Esophagus (tissue), 2 donors: ENCODE results near the gene SMG5. TPM values are rescaled to one million over a fixed set of nuclear protein-coding genes. Genes with fewer than 3 reads are reported as not detected.

Experiments used
- H3K27ac ChIP-seq, 2 donors: one replicate each; pipeline ENCODE4 v1.5.1; 2013; ENCODE audit warnings: low read depth in 2 of 2, mild to moderate bottlenecking in 2 of 2, inconsistent platforms in 1 of 2, low read length in 1 of 2, moderate library complexity in 1 of 2
- H3K27me3 ChIP-seq, 2 donors: one replicate each; pipeline ENCODE4 v1.6.1; 2013; ENCODE audit warnings: low read length in 2 of 2, control low read depth in 1 of 2, mild to moderate bottlenecking in 1 of 2; ENCODE audit not compliant: insufficient read depth in 2 of 2, control insufficient read depth in 1 of 2
- H3K36me3 ChIP-seq, 2 donors: one replicate each; pipeline ENCODE4 v1.6.1; 2013; ENCODE audit warnings: low read length in 1 of 2; ENCODE audit not compliant: control insufficient read depth in 2 of 2, insufficient read depth in 2 of 2
- H3K4me1 ChIP-seq, 2 donors: one replicate each; pipeline ENCODE4 v1.6.1; 2013; ENCODE audit warnings: low read length in 1 of 2; ENCODE audit not compliant: control insufficient read depth in 2 of 2, insufficient read depth in 2 of 2
- H3K4me3 ChIP-seq, 2 donors: one replicate each; pipeline ENCODE4 v1.5.1; 2013; ENCODE audit warnings: low read length in 2 of 2, mild to moderate bottlenecking in 2 of 2, low read depth in 1 of 2, moderate library complexity in 1 of 2
- H3K9me3 ChIP-seq, 2 donors: one replicate each; pipeline ENCODE4 v1.6.1; 2013; ENCODE audit warnings: mild to moderate bottlenecking in 2 of 2, low read depth in 1 of 2, low read length in 1 of 2, moderate library complexity in 1 of 2; ENCODE audit not compliant: control insufficient read depth in 2 of 2, insufficient read depth in 1 of 2
- WGBS, 2 donors: extraction: QIAGEN DNeasy Blood & Tissue Kit; methylation state at CpG; one replicate each; pipeline ENCODE4 v1.1.7; 2013; 5-methylcytosine and 5-hydroxymethylcytosine counted together
- polyA plus RNA-seq, 2 donors: library from polyadenylated mRNA; stranded (reverse); fragments of 200-250 nt; gene quantifications; one replicate each; pipeline ENCODE4 v1.2.3, GENCODE V29; 2013
- donor health status: healthy with polysubstance abuse.
- donor health status: Bipolar disorder and iron deficiency.

Gene SMG5
- polyA plus RNA-seq, 2 donors, result 34.5 to 38.6 TPM

GRCh38 chr1:156263288-156263655 is 19.4 kb downstream of the SMG5 start:
- peak overlapping the region; percentile 62 to 90 for H3K27ac ChIP-seq
- H3K4me1 ChIP-seq, result peaks cover 0 to 7% of the 10 kb centered on the region in 2 donors
- WGBS, 2 donors, result 76 to 84% methylated on average over 9 of the region's 9 CpGs
- H3K27me3 ChIP-seq, result no peaks in the 10 kb centered on the region
- no peak overlapping the region for H3K4me3 ChIP-seq
- no peaks in the 10 kb centered on the region for H3K9me3 ChIP-seq
- H3K36me3 ChIP-seq, result peaks cover 52 to 70% of the 10 kb centered on the region in 2 donors

GRCh38 chr1:156262461-156263287 is 20.0 kb downstream of the SMG5 start:
- Histone ChIP-seq H3K27me3 (no peaks in the 10 kb centered on the region), H3K9me3 (no peaks in the 10 kb centered on the region), H3K36me3 (peaks cover 57 to 71% of the 10 kb centered on the region in 2 donors), H3K4me3 (no peak overlapping the region), H3K27ac (peak overlapping the region; percentile 62 to 90), H3K4me1 (peaks cover 0 to 7% of the 10 kb centered on the region in 2 donors)
- WGBS, 2 donors, result 53 to 66% methylated on average over 8 to 9 of the region's 9 CpGs

GRCh38 chr1:156260896-156261295 is 21.7 kb downstream of the SMG5 start:
- no peak overlapping the region for H3K4me3 ChIP-seq
- peaks cover 0 to 7% of the 10 kb centered on the region in 2 donors for H3K4me1 ChIP-seq
- H3K36me3 ChIP-seq, result peaks cover 52 to 65% of the 10 kb centered on the region in 2 donors
- no peak overlapping the region for H3K27ac ChIP-seq
- H3K9me3 ChIP-seq, result no peaks in the 10 kb centered on the region
- no peaks in the 10 kb centered on the region for H3K27me3 ChIP-seq
- WGBS, 2 donors, result 75 to 88% methylated on average over 2 of the region's 2 CpGs

- Histone ChIP-seq H3K36me3 (peaks cover 46 to 56% of the 10 kb centered on the region in 2 donors), H3K4me1 (peaks cover 0 to 7% of the 10 kb centered on the region in 2 donors), H3K4me3 (no peak overlapping the region), H3K27me3 (no peaks in the 10 kb centered on the region), H3K27ac (no peak overlapping the region), H3K9me3 (no peaks in the 10 kb centered on the region)
- 85 to 86% methylated on average over 3 of the region's 3 CpGs for WGBS, 2 donors
Observed at GRCh38 chr1:156259805-156260204, 22.8 kb downstream of the SMG5 start.

GRCh38 chr1:156258859-156259258 is 23.8 kb downstream of the SMG5 start:
- Histone ChIP-seq H3K9me3 (no peaks in the 10 kb centered on the region), H3K4me1 (peaks cover 0 to 7% of the 10 kb centered on the region in 2 donors), H3K4me3 (no peak overlapping the region), H3K27me3 (no peaks in the 10 kb centered on the region), H3K27ac (peak overlapping the region in 1 of 2 donors; percentile 26), H3K36me3 (peaks cover 46 to 56% of the 10 kb centered on the region in 2 donors)
- 62 to 81% methylated on average over 7 to 8 of the region's 8 CpGs for WGBS, 2 donors

GRCh38 chr1:156257711-156258110 is 24.9 kb downstream of the SMG5 start:
- 58 to 80% methylated on average over 2 of the region's 2 CpGs for WGBS, 2 donors

GRCh38 chr1:156253634-156254033 is 29.0 kb downstream of the SMG5 start:
- Histone ChIP-seq H3K36me3 (peaks cover 44 to 66% of the 10 kb centered on the region in 2 donors), H3K4me3 (no peak overlapping the region), H3K4me1 (peaks cover under 1 to 2% of the 10 kb centered on the region in 2 donors), H3K27me3 (no peaks in the 10 kb centered on the region), H3K27ac (no peak overlapping the region), H3K9me3 (no peaks in the 10 kb centered on the region)
- 93% methylated on average over 3 of the region's 3 CpGs for WGBS, 2 donors

More at GRCh38 chr1:156257711-156258110, 24.9 kb downstream of the SMG5 start:
- peaks cover 0 to 4% of the 10 kb centered on the region in 2 donors for H3K4me1 ChIP-seq
- no peaks in the 10 kb centered on the region for H3K27me3 ChIP-seq
- H3K9me3 ChIP-seq, result no peaks in the 10 kb centered on the region
- no peak overlapping the region for H3K27ac ChIP-seq
- peaks cover 47 to 61% of the 10 kb centered on the region in 2 donors for H3K36me3 ChIP-seq
- no peak overlapping the region for H3K4me3 ChIP-seq

- no peak overlapping the region for H3K4me3 ChIP-seq
- peaks cover 2 to 15% of the 10 kb centered on the region in 2 donors for H3K4me1 ChIP-seq
- H3K36me3 ChIP-seq, result peaks cover 33 to 52% of the 10 kb centered on the region in 2 donors
- 28 to 43% methylated on average over 3 of the region's 3 CpGs for WGBS, 2 donors
- H3K27me3 ChIP-seq, result no peaks in the 10 kb centered on the region
- no peak overlapping the region for H3K27ac ChIP-seq
- H3K9me3 ChIP-seq, result no peaks in the 10 kb centered on the region
Observed at GRCh38 chr1:156251527-156251926, 31.1 kb downstream of the SMG5 start.

- no peak overlapping the region for H3K4me3 ChIP-seq
- no peaks in the 10 kb centered on the region for H3K27me3 ChIP-seq
- H3K9me3 ChIP-seq, result no peaks in the 10 kb centered on the region
- no peak overlapping the region for H3K27ac ChIP-seq
- peaks cover 26 to 48% of the 10 kb centered on the region in 2 donors for H3K36me3 ChIP-seq
- peaks cover 4 to 31% of the 10 kb centered on the region in 2 donors for H3K4me1 ChIP-seq
- 74 to 75% methylated on average over 5 of the region's 5 CpGs for WGBS, 2 donors
Observed at GRCh38 chr1:156249593-156249992, 33.0 kb downstream of the SMG5 start.

GRCh38 chr1:156248323-156248683 is 34.3 kb downstream of the SMG5 start:
- Histone ChIP-seq H3K4me3 (no peak overlapping the region), H3K27me3 (no peaks in the 10 kb centered on the region), H3K36me3 (peaks cover 23 to 41% of the 10 kb centered on the region in 2 donors), H3K9me3 (peaks cover 0 to 2% of the 10 kb centered on the region in 2 donors), H3K27ac (peak overlapping the region; percentile 11 to 44), H3K4me1 (peaks cover 4 to 31% of the 10 kb centered on the region in 2 donors)
- 66 to 93% methylated on average over 3 to 4 of the region's 4 CpGs for WGBS, 2 donors
